Cardiac fibroblast (primary cell): ENCODE results near the gene ERAP2.

Source experiments
- DNase-seq, 2 donors: peaks; one replicate each; pipeline versions ENCODE4 v3.0.0 to v3.0.0-alpha.2; 2010; ENCODE audit warnings: low read depth in 2 of 2
- H3K4me3 ChIP-seq, 2 donors: replicated peaks in 1 of 2; 1 replicate in 1 of 2; 2 replicates in 1 of 2; pipeline ENCODE4 v1.5.1; 2011; ENCODE audit warnings: low read depth in 2 of 2, low read length in 2 of 2, mild to moderate bottlenecking in 2 of 2, moderate library complexity in 1 of 2
- TF ChIP-seq, protein P1 (sequence below): IDR thresholded peaks from one replicate; pipeline ENCODE4 v1.5.1; 2011; ENCODE audit warnings: low read depth, mild to moderate bottlenecking, low read length, inconsistent platforms

Gene ERAP2

DNA sequence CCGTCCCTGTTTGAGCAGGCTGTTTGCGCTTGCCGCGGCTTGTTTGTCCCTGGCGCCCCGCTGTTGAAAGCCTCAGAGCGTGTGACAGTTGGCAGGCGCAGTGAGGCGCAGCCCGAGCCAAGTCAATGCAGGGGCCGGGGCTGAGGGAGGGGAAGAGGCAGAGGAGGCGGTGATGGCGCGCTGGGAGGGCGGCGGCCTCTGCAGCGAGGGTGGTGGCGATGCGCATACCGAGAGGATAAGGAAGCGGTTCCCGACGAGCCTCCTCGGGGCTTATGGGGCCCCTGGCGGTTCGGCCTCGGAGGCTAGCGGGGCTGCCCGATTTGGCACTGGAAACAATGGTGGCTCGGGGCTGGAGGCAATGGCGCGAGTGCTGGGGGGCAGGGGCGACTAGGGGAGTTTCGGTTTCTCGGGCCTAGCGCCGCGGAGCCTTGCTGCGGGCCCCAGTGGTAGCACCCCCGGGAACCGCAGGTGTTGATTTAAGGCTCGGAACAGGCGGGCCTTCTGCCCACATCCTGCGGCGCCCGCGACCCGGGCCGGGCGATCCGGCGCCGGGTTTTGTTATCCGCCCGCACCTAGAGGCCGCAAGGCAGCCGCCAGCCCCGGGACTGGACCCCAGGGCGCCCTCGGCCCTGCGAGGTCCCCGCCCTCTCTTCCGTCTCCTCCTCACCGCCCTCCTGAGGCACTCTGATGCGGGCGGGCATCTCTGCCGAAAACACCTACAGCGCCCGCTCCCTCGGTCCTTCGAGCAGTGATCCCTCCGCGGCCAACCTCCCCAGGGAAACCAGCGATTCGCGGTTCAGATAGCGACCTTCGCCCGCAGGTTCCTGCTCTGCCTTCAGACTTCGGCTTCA is 58.6 kb downstream of the ERAP2 start:
- H3K4me3 ChIP-seq = peak overlapping the region; percentile 84 to 85
- TF ChIP-seq, protein P1, sequence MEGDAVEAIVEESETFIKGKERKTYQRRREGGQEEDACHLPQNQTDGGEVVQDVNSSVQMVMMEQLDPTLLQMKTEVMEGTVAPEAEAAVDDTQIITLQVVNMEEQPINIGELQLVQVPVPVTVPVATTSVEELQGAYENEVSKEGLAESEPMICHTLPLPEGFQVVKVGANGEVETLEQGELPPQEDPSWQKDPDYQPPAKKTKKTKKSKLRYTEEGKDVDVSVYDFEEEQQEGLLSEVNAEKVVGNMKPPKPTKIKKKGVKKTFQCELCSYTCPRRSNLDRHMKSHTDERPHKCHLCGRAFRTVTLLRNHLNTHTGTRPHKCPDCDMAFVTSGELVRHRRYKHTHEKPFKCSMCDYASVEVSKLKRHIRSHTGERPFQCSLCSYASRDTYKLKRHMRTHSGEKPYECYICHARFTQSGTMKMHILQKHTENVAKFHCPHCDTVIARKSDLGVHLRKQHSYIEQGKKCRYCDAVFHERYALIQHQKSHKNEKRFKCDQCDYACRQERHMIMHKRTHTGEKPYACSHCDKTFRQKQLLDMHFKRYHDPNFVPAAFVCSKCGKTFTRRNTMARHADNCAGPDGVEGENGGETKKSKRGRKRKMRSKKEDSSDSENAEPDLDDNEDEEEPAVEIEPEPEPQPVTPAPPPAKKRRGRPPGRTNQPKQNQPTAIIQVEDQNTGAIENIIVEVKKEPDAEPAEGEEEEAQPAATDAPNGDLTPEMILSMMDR = no peak
- DNase-seq = peak; percentile 95 to 97

DNA sequence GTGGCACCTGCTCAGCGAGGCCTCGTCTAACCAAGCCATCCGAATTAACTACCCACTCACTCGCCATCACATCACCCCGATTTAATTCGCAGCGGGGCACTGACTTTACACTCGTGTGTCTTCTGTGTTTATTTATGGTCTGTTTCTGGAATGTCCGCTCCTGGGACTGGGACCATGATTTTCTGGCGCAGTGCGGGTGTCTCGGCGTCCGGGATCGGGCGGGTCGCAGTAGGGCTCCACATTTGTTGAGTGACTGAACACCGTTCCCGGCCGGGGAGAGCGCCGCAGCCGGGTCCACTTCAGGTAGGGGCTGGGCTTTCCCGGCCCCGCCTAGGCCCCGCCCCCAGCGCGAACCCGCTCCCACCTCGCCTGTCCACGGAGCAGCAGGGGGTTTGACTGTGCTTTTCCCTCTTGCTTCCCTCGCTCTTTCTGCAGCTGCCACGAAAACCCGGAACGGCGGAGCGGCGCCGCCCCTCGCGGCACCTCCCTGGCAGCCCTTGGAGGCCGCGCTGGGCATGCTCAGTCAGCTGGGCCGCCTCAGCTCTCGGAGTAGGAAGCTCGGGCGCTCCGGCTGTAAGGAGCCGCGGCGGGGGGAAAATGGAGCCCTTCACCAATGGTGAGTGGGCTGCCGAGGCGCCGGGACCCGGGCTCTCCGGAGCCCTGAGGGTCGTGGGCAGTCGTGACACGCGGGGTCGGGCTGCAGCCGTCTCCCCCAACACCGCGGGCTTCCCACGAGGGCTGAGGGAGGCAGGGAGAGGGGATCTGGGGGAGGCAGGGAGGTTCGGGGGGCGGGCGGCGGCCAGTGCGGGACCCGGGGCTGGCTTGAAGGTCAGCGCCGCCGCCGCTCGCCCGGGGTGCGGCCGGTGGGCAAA is 59.5 kb downstream of the ERAP2 start, which contains the start of gene LNPEP:
LNPEP (plus strand) TSS at position 522 of the 872 bp plus-strand sequence; CDS start at position 598, 76 bp downstream.
- DNase-seq = peak; percentile 97 to 99
- H3K4me3 ChIP-seq = peak within 1 kb of the TSS; percentile 84 to 85
- TF ChIP-seq, protein P1 = no peak

DNA sequence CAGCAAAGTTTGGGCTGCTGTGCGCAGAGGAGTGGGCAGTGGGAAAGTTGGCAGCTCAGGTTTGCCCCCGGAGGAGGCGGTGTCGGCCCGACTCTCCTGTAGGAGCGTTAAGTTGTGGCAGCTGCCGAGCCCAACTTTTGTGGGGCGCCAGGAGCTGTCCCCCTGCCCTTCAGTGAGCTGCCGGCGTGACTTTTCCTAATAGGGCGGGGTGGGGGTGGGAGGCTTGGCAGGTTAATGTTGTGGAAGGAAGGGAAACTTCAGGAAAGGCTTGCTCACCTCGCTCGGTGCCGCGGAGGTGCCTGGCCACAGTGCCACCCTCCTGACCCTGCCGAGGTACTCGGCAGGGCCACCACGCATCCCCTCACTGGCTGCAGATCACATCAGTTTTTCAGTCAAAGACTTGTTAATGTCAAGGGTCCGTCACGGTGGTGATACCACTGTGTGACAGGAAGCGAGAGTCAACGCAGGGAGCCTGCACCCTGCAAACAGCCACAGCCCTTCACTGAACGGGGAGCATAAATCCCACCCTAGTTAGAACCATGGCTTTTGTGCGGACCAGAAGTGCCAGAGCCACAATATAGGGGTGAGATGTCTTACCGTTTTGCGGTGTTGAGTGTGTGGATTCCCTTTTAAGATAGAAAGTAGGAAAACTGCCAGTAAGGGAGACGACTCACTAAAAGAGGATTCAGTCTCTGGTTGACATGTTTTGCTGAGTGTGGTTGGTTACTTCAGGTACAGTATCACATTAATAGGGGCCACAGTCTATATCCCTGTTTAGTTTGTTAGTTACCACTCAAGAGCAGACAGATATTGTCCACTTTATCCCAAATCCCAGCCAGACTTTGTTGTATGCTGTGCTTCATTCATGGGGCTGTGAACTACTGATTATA is 60.4 kb downstream of the ERAP2 start:
- TF ChIP-seq, protein P1 = no peak
- DNase-seq = peak in 1 of 2 donors; percentile 39
- peak overlapping the region; percentile 84 to 85 for H3K4me3 ChIP-seq

- TF ChIP-seq, protein P1 = no peak
- peak in 1 of 2 donors; percentile 69 for DNase-seq
- H3K4me3 ChIP-seq = no peak overlapping the region
Measured at GRCh38 chr5:96940586-96940985, 64.3 kb downstream of the ERAP2 start.

DNA sequence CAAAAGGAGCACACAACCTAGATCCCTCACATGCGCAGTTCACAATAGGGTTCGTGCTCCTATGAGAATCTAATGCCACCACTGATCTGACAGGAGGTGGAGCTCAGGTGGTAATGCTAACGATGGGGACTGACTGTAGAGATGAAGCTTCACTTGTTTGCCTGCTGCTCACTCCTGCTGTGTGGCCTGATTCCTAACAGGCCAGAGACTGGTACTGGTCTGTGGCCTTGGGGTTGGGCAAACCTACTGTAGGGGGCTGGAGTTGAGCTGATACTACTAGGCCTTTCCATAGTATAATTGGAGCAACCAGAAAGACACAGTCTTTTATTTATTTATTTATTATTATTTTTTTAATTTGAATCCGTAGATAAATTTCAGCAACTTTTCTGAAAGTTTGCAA is 64.8 kb downstream of the ERAP2 start:
- TF ChIP-seq, protein P1 = no peak
- DNase-seq = no peak
- H3K4me3 ChIP-seq = no peak overlapping the region

DNA sequence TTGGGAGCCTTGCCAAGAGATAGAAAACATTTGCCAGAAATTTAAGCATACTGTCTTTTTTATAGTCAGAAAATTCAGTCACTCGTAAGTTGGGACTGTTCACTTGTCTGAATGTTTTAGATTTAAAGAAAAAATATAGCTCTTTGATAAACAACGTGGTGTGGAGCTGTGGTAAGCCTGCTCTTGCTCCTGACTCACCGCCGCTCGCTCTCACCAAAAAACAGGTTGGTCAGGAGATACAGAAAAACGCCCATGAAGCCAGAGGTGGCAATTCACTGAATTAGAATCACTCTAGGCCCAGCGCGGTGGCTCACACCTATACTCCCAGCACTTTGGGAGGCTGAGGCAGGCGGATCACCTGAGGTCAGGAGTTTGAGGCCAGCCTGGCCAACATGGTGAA is 65.8 kb downstream of the ERAP2 start:
- DNase-seq = no peak
- no peak overlapping the region for H3K4me3 ChIP-seq
- TF ChIP-seq, protein P1 = no peak
